NCI-H146 (cell line): ENCODE results near the gene GPR62.
"Not testable (repeated sequence)": the region's sequence is repeated elsewhere in the genome, so short reads cannot be mapped to it uniquely, and the experiment has no call there.

ENCODE experiments used
- DNase-seq: peaks from one replicate; lab custom pipeline; 2025; lab: John Stamatoyannopoulos, UW

Gene GPR62, protein sequence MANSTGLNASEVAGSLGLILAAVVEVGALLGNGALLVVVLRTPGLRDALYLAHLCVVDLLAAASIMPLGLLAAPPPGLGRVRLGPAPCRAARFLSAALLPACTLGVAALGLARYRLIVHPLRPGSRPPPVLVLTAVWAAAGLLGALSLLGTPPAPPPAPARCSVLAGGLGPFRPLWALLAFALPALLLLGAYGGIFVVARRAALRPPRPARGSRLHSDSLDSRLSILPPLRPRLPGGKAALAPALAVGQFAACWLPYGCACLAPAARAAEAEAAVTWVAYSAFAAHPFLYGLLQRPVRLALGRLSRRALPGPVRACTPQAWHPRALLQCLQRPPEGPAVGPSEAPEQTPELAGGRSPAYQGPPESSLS

DNA sequence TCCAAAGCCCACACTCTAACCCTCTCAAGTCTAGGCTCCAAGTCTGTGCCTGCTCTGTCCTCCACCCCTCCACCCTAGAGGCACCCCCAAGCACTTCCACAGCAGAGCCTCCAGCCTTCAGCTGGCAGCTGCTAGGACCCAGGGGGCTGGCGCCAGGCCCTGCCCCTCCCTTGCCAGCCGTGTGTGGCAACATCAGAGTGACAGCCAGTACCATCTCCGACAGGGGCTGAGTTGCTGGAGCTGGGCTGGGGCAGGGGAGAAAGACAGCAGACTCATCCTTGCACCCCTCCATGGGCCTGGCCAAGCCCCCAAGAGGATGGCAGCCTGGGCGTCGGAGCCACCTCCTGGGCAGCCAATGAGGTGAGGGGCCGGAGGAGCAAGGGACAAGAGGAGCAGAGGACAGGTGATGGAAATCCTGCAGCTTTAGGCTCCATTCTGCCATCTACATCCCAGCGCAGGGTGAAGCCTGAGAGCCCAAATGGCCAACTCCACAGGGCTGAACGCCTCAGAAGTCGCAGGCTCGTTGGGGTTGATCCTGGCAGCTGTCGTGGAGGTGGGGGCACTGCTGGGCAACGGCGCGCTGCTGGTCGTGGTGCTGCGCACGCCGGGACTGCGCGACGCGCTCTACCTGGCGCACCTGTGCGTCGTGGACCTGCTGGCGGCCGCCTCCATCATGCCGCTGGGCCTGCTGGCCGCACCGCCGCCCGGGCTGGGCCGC lies at the start of gene GPR62:
Gene GPR62 (plus strand): TSS at position 207 of the 718 bp plus-strand sequence. CDS start 272 bp downstream, at position 479.
- no peak for DNase-seq

DNA sequence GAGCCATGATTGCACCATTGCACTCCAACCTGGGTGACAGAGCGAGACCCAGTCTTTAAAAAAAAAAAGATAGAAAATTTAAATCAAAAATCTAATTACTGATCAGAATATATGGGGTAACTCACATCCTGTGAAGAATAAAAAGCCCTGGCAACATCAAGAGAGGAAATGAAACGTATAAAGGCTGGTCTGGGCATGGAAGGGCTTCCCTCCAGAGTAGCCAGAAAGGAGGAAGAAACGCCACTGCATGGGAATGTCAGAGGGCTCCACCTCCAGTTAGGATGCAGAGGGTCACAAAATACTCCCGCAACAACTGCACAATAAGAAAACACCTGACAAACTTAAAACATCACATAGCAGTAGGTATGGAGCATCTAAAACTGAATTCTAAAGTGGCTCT lies 47.2 kb upstream of the GPR62 start:
- DNase-seq = no peak

DNA sequence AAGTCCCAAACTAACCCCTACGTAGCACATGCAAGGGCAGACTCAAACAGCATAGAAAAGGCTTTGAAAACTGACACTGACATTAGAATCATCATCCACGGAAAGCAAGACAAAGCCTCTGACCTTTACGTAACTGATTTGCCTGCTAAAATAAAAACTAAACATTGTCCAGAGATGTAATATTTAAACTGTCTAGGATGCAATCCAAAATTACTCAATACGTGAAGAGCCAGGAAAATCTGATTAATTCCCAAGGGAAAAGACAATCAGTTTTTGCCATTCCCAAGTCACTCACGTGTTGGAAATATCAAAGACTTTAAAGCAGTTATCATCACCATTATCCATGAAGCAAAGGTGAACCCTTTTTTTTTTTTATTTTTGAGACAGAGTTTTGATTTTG lies 38.8 kb upstream of the GPR62 start:
- no peak for DNase-seq

DNA sequence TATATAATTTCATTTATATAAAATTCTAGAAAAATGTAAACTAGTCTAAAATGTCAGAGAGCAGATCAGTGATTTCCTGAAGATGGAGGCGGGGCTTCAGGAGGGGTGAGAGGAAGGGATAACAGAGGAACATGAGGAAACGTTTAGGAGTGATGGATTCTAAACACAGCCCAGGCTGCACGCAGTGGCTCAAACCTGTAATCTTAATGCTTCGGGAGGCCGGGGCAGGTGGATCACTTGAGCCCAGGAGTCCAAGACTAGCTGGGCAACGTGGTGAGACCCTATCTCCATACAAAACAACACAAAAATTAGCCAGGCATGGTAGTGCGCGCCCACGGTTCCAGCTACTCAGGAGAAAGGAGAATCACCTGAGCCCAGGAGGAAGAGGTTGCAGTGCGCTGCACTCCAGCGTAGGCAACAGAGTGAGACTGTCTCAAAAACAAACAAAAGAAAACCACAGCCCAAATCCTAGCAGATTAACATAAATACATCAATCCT lies 34.1 kb upstream of the GPR62 start:
- DNase-seq = no peak

DNA sequence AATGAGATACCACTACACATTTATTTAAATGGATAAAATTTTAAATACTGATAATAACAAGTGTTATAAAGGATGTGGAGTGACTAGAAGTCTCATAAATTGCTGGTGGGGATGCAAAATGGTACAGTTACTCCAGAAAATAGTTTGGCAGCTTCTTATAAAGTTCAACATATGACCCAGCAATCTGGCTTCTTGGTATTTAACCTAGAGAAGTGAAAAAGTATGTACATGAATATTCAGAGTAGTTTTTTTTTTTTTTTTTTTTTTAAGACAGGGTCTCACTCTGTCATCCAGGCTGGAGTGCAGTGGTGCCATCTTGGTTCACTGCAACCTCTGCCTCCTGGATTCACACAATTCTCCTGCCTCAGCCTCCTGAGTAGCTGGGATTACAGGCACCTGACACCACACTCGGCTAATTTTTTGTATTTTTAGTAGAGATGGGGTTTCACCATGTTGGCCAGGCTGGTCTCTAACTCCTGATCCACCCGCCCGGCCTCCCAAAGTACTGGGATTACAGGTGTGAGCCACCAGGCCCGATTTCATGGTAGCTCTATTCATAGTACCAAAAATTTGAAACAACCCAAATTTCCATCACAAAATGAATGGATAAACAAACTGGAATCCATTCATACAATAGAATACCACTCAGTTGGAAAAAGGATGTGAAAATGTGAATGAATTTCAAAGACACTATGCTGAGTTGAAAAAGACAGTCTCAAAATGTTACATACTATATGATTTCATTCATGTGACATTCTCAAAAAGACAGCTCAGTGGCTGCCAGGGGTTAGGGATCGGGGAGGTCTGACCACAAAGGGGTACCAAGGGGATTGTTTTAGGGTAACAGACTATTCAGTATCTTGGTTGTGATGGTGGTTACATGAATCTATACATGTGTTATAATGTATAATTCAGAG lies 27.9 kb upstream of the GPR62 start:
- no peak for DNase-seq

DNA sequence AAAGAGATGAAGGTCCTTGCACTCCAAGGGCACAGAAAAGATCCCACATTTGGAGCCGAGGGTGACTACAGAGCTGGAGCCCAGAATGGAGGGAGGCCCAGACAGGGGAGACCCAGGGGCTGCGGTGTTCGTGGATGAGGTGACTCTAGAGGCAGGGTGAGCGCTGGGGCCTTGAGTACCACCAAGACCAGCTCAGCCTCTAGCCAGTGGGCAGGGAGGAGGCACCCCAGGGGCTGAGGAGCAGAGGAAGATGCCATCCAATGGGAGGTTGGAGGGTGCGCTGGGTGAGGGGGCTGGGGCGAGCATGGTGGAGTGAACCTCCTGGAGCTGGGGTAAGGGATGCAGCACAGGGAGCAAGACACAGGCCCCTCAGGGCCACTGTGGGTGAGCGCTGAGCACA lies 26.7 kb upstream of the GPR62 start:
- DNase-seq = no peak

DNA sequence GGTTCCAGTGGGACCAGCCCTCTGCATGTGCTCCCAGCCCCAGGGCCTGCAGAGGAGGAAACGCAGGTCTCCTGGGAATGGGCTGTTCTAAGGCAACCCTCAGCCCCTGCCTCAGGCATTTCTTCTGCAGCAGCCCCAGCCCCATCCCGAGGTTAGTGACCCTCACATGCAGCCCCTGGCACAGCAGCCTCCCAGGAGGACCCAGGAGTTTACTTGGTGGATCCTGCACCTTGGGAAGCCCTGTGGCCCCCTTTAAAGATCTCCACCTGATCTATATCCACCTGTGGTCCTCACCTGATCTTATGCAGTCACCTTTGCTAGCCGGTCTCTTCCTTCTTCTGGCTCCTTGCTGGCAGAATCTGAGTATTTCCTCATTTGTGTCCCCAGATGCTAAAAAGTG lies 26.2 kb upstream of the GPR62 start:
- DNase-seq = not testable (repeated sequence)

DNA sequence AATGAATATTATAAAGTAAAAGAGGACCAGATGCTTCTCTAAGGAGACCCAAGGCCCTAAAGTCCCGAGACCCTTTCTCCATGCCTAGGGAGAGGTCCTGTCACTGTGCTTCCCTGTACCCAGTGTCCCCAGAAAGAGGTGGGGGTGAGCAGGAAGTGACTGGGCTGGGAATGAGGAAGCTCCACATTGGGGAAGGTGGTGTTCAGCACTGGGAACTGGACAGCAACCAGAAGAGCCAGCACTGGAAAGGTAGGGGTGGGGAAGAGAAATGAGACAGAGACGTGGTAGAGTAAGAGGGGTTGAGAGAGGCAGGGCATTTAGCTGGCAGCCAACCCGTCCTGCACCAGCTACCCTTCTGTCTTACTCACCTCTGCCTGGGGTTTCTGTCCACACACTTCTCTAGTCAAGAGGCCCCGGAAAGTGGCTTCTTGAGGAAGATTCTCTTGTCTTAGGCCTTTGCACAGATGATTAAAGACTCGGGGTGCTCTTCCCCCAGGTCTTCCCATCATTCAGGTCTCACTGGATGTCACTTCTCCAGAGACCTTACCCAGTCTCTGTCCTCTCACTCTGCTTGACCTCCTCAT lies 25.7 kb upstream of the GPR62 start:
- no peak for DNase-seq

DNA sequence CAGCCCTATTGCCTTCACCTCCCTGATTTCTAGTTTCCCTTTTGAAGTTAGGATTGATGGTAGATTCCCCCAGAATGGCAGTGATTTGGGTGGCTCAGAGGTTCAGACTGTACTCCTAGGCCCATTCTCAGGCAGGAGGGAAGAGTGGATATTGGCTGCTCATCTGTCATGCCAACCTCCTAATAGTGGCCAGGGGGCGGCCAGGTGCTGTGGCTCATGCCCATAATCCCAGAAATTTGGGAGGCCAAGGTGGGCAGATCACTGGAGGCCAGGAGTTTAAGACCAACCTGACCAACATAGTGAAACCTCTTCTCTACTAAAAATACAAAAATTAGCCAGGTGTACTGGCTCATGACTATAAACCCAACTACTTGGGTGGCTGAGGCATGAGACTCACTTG lies 24.7 kb upstream of the GPR62 start:
- no peak for DNase-seq

DNA sequence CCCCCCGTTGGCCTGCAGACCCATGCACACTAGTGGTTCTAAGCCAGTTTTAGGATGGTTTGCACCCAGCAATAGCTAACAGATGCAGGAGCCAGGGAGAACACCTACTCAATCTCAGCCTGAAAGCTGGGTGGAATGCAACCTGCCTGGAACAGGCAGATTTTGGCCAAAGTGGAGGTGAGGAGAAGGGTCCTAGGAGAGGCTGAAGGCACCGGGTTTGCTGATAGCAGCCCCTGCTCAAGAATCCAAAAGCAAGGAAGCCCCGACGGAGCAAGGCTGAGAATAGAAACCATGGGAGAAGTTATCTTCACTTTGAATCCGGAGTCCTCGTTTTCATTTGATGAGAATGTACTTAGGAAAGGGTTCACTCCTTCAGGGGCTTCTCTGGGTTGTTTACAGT lies 23.4 kb upstream of the GPR62 start:
- DNase-seq = no peak

DNA sequence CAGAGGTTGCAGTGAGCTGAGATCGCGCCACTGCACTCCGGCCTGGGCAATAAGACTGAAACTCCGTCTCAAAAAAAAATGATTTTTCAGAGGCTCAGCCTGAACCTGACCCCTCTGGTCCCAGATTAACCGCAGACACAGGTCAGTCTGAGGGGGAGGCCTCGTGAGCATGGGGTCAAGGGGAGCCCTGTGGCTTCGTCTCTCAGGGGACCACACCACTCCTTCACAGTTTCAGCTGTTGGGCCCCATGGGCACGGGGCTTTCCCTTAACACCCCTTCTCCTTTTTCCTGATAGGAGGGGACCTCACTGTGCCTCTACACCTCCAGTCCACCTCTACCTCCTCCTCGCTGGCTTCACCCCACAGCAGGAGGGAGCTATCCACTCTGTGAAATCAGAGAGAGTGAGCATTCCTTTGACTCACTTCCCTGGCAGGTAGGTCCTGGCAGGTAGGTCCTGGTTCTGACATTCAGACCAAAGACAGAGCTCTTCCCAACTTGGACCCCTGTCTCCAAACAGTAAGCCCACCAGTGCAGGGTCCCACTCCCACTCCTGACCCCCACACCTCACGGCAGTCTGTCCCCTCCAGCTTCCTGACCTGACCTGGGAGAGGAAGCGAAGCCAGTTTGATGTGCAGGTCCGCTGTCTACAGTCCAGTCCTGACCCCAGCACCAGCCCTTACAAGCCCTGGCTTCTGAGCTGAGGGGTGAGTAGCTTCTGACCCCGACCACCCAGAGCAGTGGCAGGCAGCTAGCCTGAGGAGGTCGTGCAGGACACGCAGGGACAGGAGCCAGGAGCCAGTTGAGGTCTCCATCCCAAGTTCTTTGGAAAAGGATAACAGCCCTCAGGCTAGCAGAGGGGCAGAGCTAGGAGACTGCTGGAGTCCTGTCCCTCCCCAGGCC lies 22.5 kb upstream of the GPR62 start:
- DNase-seq = no peak

DNA sequence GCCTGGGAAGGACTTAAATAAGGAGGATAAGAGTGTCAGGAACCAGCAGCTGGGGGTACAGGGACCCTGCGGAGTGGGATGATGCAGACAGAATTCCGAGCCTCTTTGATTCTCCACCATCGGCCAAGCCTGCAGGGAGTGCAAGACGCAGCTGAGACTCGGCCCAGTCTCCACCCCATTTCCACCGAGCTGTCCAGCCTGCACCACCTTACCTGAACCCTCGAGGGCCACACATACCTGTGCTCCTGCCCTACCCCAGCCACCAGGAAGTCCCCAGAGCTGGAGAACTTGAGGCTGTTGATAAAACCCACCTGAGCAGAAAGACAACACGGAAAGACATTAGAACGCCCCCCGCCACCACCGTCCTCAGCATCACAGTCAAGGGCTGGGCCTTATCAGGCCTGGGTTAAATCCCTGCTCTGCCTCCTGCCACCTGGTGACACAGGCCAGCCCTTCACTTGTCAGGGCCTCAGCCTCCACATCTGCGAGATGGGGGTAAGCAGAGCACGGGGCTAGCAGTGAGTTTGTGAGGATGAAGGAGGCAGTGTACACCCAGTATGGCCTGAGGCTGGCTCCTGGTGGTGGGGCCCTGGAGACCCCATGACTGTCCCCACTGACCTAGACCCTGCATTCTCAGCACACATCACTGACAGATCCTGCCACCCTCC lies 21.6 kb upstream of the GPR62 start:
- DNase-seq = no peak

DNA sequence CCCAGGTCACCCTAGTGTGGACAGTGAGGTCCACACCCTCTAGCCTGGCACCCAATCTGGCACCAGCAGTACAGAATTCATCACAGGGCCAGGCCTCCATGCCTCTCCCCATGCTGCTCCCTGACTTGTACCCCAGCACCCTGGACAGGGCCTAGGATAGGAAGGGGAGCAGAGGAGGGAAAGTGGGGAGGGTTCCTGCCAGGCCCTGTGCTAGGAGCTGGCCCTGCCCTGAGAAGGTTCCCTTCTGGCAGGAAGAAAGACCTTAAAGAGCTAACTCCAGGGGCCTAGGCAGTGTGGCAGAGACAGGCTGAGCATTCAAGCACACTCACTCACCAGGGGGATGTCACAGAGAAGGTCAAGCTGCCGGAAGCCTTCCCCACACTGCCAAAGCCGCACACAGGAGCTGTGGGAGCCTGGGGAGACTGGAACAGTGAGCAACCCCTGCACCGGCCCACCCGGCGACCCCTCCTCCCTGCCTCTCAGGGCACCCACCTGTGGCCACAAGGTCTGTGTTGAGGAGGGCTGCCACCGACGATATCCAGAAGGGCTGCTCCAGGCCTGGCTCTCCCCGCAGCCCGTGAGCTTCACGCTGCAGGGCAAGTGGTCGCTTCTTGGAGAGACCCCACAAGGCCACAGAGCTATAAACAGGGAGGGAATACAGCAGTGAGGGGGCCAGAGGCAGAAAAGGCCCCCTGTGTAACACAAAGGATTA lies 20.9 kb upstream of the GPR62 start:
- DNase-seq = no peak

DNA sequence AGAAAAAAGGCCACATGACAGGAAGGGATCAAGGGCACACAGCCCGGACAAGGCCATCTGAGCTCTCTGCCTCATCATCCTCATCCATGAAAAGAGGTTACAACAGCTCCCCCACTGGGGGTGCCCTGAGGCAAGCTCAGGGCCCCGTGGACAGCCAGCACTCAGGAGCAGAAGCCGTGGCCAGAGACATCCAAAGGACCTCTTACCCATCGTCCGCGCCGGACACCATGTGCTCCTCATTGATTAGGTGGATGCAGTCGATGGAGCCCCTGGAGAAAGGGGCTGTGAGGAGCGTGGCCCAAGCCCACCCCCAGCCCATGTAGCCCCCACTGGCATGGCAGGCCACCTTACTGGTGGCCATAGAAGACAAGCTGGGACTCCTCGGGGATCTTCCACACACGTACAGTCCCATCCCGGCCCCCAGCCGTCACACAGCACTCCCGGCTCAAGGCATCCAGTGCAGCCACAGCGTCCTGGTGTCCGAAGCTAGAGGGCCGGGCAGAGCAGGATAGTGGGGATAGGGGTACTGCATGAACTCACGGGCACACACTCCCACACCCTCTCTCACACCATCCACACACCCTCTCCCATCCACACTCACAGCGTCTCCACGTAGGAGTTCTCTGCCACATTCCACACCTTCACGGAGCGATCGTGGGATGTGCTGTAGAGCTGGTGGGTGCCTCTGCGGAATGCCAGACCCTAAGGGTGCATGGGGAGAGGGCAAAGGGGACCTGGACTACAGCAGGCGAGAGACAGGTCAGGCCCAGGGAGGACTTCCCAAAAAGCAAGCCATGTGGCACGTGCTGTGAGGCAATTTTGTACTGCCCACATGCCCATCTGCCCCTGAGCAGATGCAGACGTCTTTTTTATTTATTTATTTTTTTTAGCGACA lies 19.9 kb upstream of the GPR62 start:
- no peak for DNase-seq

DNA sequence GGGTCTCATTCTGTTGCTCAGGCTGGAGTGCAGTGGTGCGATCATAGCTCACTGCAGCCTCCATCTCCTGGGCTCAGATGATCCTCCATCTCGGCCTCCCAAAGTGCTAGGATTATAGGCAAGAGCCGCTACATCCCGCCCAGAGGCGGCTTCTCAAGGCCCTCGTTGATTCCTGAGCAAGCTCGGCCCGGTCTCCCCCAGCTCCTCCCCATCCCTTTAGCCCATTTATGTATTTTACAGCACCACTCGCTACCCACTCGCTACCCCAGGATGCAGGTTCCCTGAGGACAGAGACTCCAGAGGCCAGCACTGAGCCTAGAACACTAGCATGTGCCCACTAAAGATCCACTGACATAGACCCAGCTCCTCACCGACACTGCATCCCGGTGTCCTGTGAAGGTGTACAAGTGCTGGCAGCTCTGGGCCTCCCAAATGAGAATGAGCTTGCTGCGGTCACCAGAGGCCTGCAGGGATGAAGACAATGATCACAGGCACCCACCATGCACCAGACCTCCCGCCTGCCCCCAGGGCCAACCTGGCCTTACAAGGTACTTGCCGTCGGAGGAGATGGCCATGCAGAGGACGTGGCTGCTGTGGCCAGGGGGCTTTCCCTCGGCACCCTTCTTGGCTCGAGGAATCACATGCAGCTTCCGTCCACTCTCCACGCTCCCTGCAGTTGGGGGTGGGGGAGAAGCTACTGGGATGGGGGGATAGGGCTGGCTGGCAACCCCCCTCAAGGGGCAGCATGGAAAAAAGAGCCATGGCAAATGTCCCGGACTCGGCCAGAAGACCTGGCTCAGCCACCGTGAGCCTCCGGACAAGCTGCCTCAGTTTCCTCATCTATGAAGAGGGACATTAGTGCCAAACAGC lies 19.1 kb upstream of the GPR62 start:
- no peak for DNase-seq

DNA sequence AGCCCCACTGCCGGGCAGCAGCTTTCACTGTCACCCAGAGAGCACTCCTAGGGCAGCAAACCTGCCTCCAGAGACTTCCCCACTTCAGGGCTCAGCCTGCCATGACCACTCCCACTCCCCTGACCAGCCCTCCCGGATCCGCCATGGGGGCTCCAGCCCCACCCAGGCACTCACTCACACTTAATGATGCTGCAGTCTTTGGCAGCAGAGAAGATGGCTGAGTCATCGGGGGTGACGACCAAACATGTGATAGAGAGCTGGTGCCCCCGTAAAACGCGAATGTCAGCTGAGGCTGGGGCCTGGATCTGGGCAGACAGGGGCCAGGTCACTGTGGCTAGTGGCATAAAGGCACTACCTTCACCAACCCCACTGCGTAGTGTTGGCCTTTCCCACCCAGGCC lies 18.2 kb upstream of the GPR62 start:
- DNase-seq = no peak

DNA sequence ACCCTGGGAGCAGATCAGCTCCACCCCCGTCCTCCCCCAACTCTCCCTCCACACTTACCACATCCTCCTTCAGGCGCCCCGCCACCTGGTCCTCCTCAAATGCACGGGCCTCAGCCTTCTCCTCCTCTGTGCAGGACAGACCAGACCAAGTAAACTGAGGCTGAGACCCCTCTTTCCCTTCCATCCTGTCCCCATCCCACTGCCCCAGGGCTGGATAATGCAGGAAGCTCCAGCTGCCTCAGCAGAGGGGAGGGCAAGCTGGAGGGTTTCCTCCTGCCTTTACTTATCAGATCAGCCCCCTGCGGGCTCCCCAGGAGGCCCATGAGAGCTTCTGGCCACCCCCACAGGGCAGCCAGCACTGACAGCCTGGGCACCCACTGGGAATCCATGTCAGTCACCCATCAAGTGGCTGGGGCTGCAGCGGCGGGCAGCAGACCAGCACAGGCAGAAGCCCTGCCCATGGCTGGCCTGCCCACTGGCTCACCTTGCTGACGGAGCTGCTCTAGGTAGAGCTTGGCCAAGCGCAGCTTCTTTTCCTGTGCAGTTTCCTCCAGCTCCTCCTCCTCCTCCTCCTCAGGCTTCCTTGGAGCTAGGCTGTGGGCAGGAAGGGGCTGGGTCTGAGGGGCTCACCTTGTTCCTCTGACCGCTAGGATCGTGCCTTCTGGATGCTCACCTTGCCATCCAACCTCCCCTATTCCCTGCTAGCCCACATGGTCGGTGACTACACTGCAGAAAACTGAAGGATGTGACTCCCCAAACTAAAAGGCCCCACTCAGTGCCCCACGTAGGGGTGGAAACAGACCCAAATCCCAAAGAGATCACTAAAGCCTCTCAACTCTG lies 17.4 kb upstream of the GPR62 start:
- DNase-seq = no peak
